ENCODE data around the gene KMT5C. TPM values are rescaled to one million over a fixed set of nuclear protein-coding genes. Genes with fewer than 3 reads are reported as not detected.
A peak's percentile ranks its signal among the peaks of the same experiment; 100 is the strongest.

Gene KMT5C
- total RNA-seq, 1 donor from 2014 or later, result 18.6 TPM

DNA sequence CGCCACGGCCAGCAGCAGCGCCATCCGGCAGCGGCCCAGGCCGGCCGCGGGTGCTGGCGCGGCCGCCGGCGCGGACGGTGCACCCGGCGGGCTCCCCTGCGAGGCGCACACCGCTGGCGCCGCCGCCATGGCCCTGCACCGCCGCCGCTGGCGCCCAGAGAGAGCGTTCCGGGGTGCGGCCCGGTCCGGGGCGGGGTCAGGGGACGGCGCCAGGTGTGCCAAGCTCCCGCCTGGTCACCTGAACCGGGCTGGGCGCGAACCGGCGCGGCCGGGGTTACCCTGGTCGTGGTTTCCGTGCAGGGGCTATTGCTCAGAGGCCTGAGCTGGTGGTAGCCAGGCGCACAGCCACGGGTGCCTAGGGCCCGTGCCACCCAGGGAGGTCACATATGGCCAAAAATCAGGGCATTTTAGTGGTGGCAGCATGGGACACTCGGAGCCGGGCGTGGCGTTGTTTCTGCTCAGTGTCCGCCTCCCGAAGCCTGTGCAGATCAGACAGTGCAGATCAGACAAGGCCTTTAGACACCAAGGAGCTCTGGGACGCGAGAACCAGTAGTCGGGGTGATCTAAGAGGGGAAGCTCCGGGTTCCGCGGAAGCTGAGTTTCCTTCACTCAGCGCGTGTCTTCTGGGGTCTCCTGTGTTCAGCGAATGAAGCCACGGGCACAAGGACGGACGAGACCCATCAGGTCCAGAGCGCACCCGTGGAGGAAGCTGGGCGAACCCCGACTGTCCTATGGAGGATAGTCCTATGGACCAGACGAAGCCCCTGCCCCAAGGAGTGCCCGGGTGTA is 44.6 kb downstream of the KMT5C start, which contains the start of gene TMEM238:
TSS of gene TMEM238 (minus strand) at position 162 of the 789 bp plus-strand sequence. CDS start at position 129, 33 bp downstream.
- Mint-ChIP-seq H3K27ac (ENCODE audit: unreplicated experiment) (peak within 1 kb of the TSS; percentile 96), H3K9me3 (ENCODE audit: unreplicated experiment) (no peaks in the 10 kb centered on the region), H3K4me3 (ENCODE audit: unreplicated experiment) (peak within 1 kb of the TSS; percentile 99), H3K27me3 (ENCODE audit: unreplicated experiment) (no peaks in the 10 kb centered on the region), H3K36me3 (ENCODE audit: unreplicated experiment) (peaks cover 9% of the 10 kb centered on the region), H3K4me1 (ENCODE audit: unreplicated experiment) (peaks cover 40% of the 10 kb centered on the region)
- no peak for DNase-seq (ENCODE audit: extremely low spot score, unreplicated experiment)
- TF ChIP-seq, protein P1, sequence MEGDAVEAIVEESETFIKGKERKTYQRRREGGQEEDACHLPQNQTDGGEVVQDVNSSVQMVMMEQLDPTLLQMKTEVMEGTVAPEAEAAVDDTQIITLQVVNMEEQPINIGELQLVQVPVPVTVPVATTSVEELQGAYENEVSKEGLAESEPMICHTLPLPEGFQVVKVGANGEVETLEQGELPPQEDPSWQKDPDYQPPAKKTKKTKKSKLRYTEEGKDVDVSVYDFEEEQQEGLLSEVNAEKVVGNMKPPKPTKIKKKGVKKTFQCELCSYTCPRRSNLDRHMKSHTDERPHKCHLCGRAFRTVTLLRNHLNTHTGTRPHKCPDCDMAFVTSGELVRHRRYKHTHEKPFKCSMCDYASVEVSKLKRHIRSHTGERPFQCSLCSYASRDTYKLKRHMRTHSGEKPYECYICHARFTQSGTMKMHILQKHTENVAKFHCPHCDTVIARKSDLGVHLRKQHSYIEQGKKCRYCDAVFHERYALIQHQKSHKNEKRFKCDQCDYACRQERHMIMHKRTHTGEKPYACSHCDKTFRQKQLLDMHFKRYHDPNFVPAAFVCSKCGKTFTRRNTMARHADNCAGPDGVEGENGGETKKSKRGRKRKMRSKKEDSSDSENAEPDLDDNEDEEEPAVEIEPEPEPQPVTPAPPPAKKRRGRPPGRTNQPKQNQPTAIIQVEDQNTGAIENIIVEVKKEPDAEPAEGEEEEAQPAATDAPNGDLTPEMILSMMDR (IDR thresholded peaks at IDR 0.05), result no peak

- peak overlapping the region; percentile 99 for H3K4me3 Mint-ChIP-seq (ENCODE audit: unreplicated experiment)
- H3K36me3 Mint-ChIP-seq (ENCODE audit: unreplicated experiment), result peaks cover 9% of the 10 kb centered on the region
- H3K27ac Mint-ChIP-seq (ENCODE audit: unreplicated experiment), result peak overlapping the region; percentile 96
- H3K4me1 Mint-ChIP-seq (ENCODE audit: unreplicated experiment), result peaks cover 46% of the 10 kb centered on the region
- H3K9me3 Mint-ChIP-seq (ENCODE audit: unreplicated experiment), result no peaks in the 10 kb centered on the region
- peak; percentile 98 for DNase-seq (ENCODE audit: extremely low spot score, unreplicated experiment)
- TF ChIP-seq, protein P1 (IDR thresholded peaks at IDR 0.05), result no peak
- H3K27me3 Mint-ChIP-seq (ENCODE audit: unreplicated experiment), result no peaks in the 10 kb centered on the region
Measured at GRCh38 chr19:55384920-55385723, 45.4 kb downstream of the KMT5C start.

GRCh38 chr19:55385724-55386492 is 46.2 kb downstream of the KMT5C start, which contains the start of gene RPL28:
RPL28 (plus strand) TSS chr19:55385932; CDS start chr19:55386358, 426 bp downstream.
- Mint-ChIP-seq H3K36me3 (ENCODE audit: unreplicated experiment) (peaks cover 14% of the 10 kb centered on the region), H3K4me3 (ENCODE audit: unreplicated experiment) (peak within 1 kb of the TSS; percentile 99), H3K27me3 (ENCODE audit: unreplicated experiment) (no peaks in the 10 kb centered on the region), H3K27ac (ENCODE audit: unreplicated experiment) (peak within 1 kb of the TSS; percentile 96), H3K9me3 (ENCODE audit: unreplicated experiment) (no peaks in the 10 kb centered on the region), H3K4me1 (ENCODE audit: unreplicated experiment) (peaks cover 54% of the 10 kb centered on the region)
- peak; percentile 99 for DNase-seq (ENCODE audit: extremely low spot score, unreplicated experiment)
- TF ChIP-seq, protein P1 (IDR thresholded peaks at IDR 0.05), result no peak

DNA sequence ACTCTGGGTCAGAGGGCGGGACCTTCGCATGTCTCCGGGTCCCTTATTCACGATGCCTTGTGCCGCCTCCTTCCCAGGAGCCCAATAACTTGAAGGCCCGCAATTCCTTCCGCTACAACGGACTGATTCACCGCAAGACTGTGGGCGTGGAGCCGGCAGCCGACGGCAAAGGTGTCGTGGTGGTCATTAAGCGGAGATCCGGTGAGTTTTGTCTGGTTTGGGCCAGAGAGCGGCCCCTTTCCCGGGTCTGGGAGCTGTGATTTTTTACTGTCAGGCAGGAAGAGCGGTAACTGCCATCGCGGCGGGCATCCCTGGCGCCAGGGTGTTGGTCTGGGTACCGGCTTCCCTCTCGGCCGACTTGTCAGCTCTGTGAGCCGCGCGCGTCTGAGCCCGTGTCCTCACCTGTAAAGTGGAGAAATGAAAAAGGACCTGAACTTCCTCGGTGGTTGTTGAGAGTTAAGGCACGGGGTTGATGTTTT is 46.9 kb downstream of the KMT5C start:
- TF ChIP-seq, protein P1 (IDR thresholded peaks at IDR 0.05), result no peak
- Mint-ChIP-seq H3K27me3 (ENCODE audit: unreplicated experiment) (no peaks in the 10 kb centered on the region), H3K36me3 (ENCODE audit: unreplicated experiment) (peaks cover 14% of the 10 kb centered on the region), H3K4me3 (ENCODE audit: unreplicated experiment) (peak overlapping the region; percentile 99), H3K4me1 (ENCODE audit: unreplicated experiment) (peaks cover 55% of the 10 kb centered on the region), H3K27ac (ENCODE audit: unreplicated experiment) (peak overlapping the region; percentile 96), H3K9me3 (ENCODE audit: unreplicated experiment) (no peaks in the 10 kb centered on the region)
- no peak for DNase-seq (ENCODE audit: extremely low spot score, unreplicated experiment)

Data from osteocyte (in vitro differentiated cells).